GM23248 (cell line): ENCODE measurements around the gene KRTAP3-1.
"Not testable (repeated sequence)": the region's sequence is repeated elsewhere in the genome, so short reads cannot be mapped to it uniquely, and the experiment has no call there.

Source experiments
- EZH2 ChIP-seq: fragments of 200-600 bp; sonication (generic); IDR thresholded peaks from 2 replicates; pipeline ENCODE4 v1.6.1; 2018; ENCODE audit warnings: antibody characterized with exemption, mild to moderate bottlenecking; ENCODE audit not compliant: insufficient read depth, poor library complexity, severe bottlenecking
- EZH2phosphoT487 ChIP-seq: fragments of 200-600 bp; sonication (generic); IDR thresholded peaks from 2 replicates; pipeline ENCODE4 v1.6.1; 2018; ENCODE audit warnings: antibody characterized with exemption, moderate library complexity, mild to moderate bottlenecking, low read depth; ENCODE audit not compliant: insufficient read depth

GRCh38 chr17:41040783-41041571 lies 32.0 kb upstream of the KRTAP3-1 start, which contains the start of gene KRTAP1-1:
- TF ChIP-seq EZH2, EZH2phosphoT487: not testable (repeated sequence)
